ENCODE data around the gene TSPAN17. TPM values are rescaled to one million over a fixed set of nuclear protein-coding genes. Genes with fewer than 3 reads are reported as not detected.

TSPAN17 gene
- total and polyA plus RNA-seq, 12 donors = 25.8 to 106 (median 52.8) TPM

- intact Hi-C loops (cut with DNase I) = no loop called here
- Histone ChIP-seq H3K27ac (peak overlapping the region in 1 of 5 donors; percentile 48), H3K36me3 (replicated peaks in 1 of 2) (no peaks in the 10 kb centered on the region), H3K9me3 (replicated peaks in 1 of 3) (no peaks in the 10 kb centered on the region), H3K4me1 (replicated peaks in 1 of 2) (peaks cover 8 to 16% of the 10 kb centered on the region in 2 donors), H3K4me3 (no peak overlapping the region), H3K27me3 (peaks cover 35% of the 10 kb centered on the region)
- WGBS, 4 donors = 80 to 87% (median 83%) methylated on average over 7 of the region's 7 CpGs
- no peak for TF ChIP-seq POLR2A (IDR thresholded peaks at IDR 0.05)
- TF ChIP-seq CTCF (IDR thresholded peaks at IDR 0.05) = no peak
- no peak for DNase-seq
Measured at GRCh38 chr5:176631383-176632200, 15.7 kb upstream of the TSPAN17 start.

GRCh38 chr5:176632745-176633144 is 14.5 kb upstream of the TSPAN17 start:
- no peak overlapping the region for H3K4me3 ChIP-seq
- intact Hi-C loops (cut with DNase I) = no loop called here
- no peak overlapping the region for H3K27ac ChIP-seq
- no peaks in the 10 kb centered on the region for H3K36me3 ChIP-seq (replicated peaks in 1 of 2)
- no peak for DNase-seq
- TF ChIP-seq POLR2A (IDR thresholded peaks at IDR 0.05) = no peak
- TF ChIP-seq CTCF (IDR thresholded peaks at IDR 0.05) = no peak
- no peaks in the 10 kb centered on the region for H3K9me3 ChIP-seq (replicated peaks in 1 of 3)
- peaks cover 35% of the 10 kb centered on the region for H3K27me3 ChIP-seq
- H3K4me1 ChIP-seq (replicated peaks in 1 of 2) = peaks cover 8 to 16% of the 10 kb centered on the region in 2 donors
- WGBS, 4 donors = 79 to 100% (median 95%) methylated on average over 1 to 2 of the region's 2 CpGs

- TF ChIP-seq CTCF (IDR thresholded peaks at IDR 0.05) (no peak), POLR2A (IDR thresholded peaks at IDR 0.05) (no peak)
- no peaks in the 10 kb centered on the region for H3K36me3 ChIP-seq (replicated peaks in 1 of 2)
- DNase-seq = no peak
- no peak overlapping the region for H3K27ac ChIP-seq
- peaks cover 8 to 16% of the 10 kb centered on the region in 2 donors for H3K4me1 ChIP-seq (replicated peaks in 1 of 2)
- H3K27me3 ChIP-seq = peaks cover 35% of the 10 kb centered on the region
- no peak overlapping the region for H3K4me3 ChIP-seq
- WGBS, 4 donors = 19 to 35% (median 23%) methylated on average over 6 of the region's 6 CpGs
- no peaks in the 10 kb centered on the region for H3K9me3 ChIP-seq (replicated peaks in 1 of 3)
- intact Hi-C loops (cut with DNase I) = no loop called here
Measured at GRCh38 chr5:176633598-176633997, 13.7 kb upstream of the TSPAN17 start.

- no peak overlapping the region for H3K27ac ChIP-seq
- H3K36me3 ChIP-seq (replicated peaks in 1 of 2) = no peaks in the 10 kb centered on the region
- H3K4me1 ChIP-seq (replicated peaks in 1 of 2) = no peaks in the 10 kb centered on the region
- H3K4me3 ChIP-seq = no peak overlapping the region
- H3K9me3 ChIP-seq (replicated peaks in 1 of 3) = no peaks in the 10 kb centered on the region
- DNase-seq = no peak
- intact Hi-C loops (cut with DNase I) = no loop called here
- WGBS, 4 donors = 56 to 84% (median 63%) methylated on average over 8 to 9 of the region's 9 CpGs
- TF ChIP-seq POLR2A (IDR thresholded peaks at IDR 0.05) (no peak), CTCF (IDR thresholded peaks at IDR 0.05) (no peak)
- peaks cover 13% of the 10 kb centered on the region for H3K27me3 ChIP-seq
Measured at GRCh38 chr5:176636426-176636825, 10.9 kb upstream of the TSPAN17 start.
